ENCODE measurements around the gene ARHGAP11A.
"Not testable (repeated sequence)": the region's sequence is repeated elsewhere in the genome, so short reads cannot be mapped to it uniquely, and the experiment has no call there.

DNA sequence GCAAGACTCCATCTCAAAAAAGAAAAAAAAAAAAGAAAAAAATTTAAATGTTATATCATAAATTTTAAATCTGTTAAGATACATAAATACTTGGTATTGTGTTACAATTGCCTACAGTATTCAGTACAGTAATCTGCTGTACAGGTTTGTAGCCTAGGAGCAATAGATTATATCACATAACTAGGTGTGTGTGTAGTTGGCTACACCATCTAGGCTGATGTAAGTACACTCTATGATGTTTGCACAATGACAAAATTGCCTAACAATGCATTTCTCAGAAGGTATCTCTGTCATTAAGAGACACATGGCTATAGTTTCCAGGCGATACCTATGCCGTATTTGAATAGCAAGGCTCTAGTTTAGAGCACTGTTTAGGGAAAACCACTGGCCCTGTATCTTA lies 5.8 kb upstream of the ARHGAP11A start:
- TF ChIP-seq, protein P1, sequence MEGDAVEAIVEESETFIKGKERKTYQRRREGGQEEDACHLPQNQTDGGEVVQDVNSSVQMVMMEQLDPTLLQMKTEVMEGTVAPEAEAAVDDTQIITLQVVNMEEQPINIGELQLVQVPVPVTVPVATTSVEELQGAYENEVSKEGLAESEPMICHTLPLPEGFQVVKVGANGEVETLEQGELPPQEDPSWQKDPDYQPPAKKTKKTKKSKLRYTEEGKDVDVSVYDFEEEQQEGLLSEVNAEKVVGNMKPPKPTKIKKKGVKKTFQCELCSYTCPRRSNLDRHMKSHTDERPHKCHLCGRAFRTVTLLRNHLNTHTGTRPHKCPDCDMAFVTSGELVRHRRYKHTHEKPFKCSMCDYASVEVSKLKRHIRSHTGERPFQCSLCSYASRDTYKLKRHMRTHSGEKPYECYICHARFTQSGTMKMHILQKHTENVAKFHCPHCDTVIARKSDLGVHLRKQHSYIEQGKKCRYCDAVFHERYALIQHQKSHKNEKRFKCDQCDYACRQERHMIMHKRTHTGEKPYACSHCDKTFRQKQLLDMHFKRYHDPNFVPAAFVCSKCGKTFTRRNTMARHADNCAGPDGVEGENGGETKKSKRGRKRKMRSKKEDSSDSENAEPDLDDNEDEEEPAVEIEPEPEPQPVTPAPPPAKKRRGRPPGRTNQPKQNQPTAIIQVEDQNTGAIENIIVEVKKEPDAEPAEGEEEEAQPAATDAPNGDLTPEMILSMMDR (IDR thresholded peaks at IDR 0.05; ENCODE audit: borderline replicate concordance, extremely low read depth, low read length, poor library complexity, severe bottlenecking): not testable (repeated sequence)
- not testable (repeated sequence) for TF ChIP-seq EZH2 (IDR thresholded peaks at IDR 0.05; ENCODE audit: borderline replicate concordance, low read depth, low read length, severe bottlenecking)

All from DND-41 (cell line).